WTC11 (cell line): ENCODE measurements around the gene FRA10AC1. TPM values are rescaled to one million over a fixed set of nuclear protein-coding genes. Genes with fewer than 3 reads are reported as not detected.

Source experiments
- ATAC-seq: fragments of 200-7000 bp; cut with Tn5 transposase; 2 replicates; pipeline ENCODE4 v1.10.0; 2021; ENCODE audit warnings: mild to moderate bottlenecking, moderate library complexity
- CTCF ChIA-PET: fragments of 300-600 bp; sonication (Branson Sonifier 250); formaldehyde crosslinking; loops from one replicate; lab custom pipeline; 2021; ENCODE audit warnings: antibody characterized with exemption; lab: Charles Lee
- POLR2A ChIA-PET: fragments of 350-600 bp; sonication (Branson Sonifier 250); formaldehyde crosslinking; loops from one replicate; lab custom pipeline; 2021; ENCODE audit warnings: antibody characterized with exemption; lab: Charles Lee
- DNase-seq: peaks from one replicate; pipeline ENCODE4 v3.0.0; 2021; ENCODE audit warnings: low spot score
- H3K27ac Mint-ChIP-seq: 2 replicates; pipeline ENCODE4 v1.8.0; 2021; ENCODE audit warnings: mixed read lengths
- H3K27me3 Mint-ChIP-seq: 2 replicates; pipeline ENCODE4 v1.8.0; 2021; ENCODE audit warnings: low read depth, mild to moderate bottlenecking, moderate library complexity, mixed read lengths
- H3K36me3 Mint-ChIP-seq: 2 replicates; pipeline ENCODE4 v1.8.0; 2021; ENCODE audit warnings: mixed read lengths
- H3K4me1 Mint-ChIP-seq: 2 replicates; pipeline ENCODE4 v1.8.0; 2022; ENCODE audit warnings: mixed read lengths
- H3K4me3 Mint-ChIP-seq: 2 replicates; pipeline ENCODE4 v1.8.0; 2021; ENCODE audit warnings: mild to moderate bottlenecking, moderate library complexity, mixed read lengths
- H3K9me3 Mint-ChIP-seq: 2 replicates; pipeline ENCODE4 v1.8.0; 2021; ENCODE audit warnings: mixed read lengths
- CBFB ChIP-seq: sonication (generic); formaldehyde crosslinking; IDR thresholded peaks from 2 replicates; pipeline ENCODE4 v1.8.1; 2022; ENCODE audit warnings: mild to moderate bottlenecking, low read depth, missing genetic modification reagents
- CREM ChIP-seq: sonication (generic); formaldehyde crosslinking; IDR thresholded peaks from 2 replicates; pipeline ENCODE4 v1.8.1; 2022; ENCODE audit warnings: mild to moderate bottlenecking, missing genetic modification reagents, moderate library complexity
- ELF4 ChIP-seq: sonication (generic); formaldehyde crosslinking; IDR thresholded peaks from 2 replicates; pipeline ENCODE4 v1.8.1; 2022; ENCODE audit warnings: low read depth, mild to moderate bottlenecking, moderate library complexity, missing genetic modification reagents
- FOXJ3 ChIP-seq: sonication (generic); formaldehyde crosslinking; IDR thresholded peaks from 2 replicates; pipeline ENCODE4 v1.9.0; 2021; ENCODE audit warnings: missing genetic modification reagents, mild to moderate bottlenecking, borderline replicate concordance
- FOXK1 ChIP-seq: sonication (generic); formaldehyde crosslinking; IDR thresholded peaks from 2 replicates; pipeline ENCODE4 v1.8.0; 2022; ENCODE audit warnings: mild to moderate bottlenecking, moderate library complexity, missing genetic modification reagents
- FOXP1 ChIP-seq: sonication (generic); formaldehyde crosslinking; IDR thresholded peaks from 2 replicates; pipeline ENCODE4 v1.8.0; 2022; ENCODE audit warnings: missing genetic modification reagents, mild to moderate bottlenecking, moderate library complexity, borderline replicate concordance
- HMGA2 ChIP-seq: fragments of 250-450 bp; sonication (Bioruptor Pico); IDR thresholded peaks from 2 replicates; pipeline ENCODE4 v1.4.0; 2021; ENCODE audit warnings: mild to moderate bottlenecking, moderate library complexity
- KAT7 ChIP-seq: sonication (generic); formaldehyde crosslinking; IDR thresholded peaks from 2 replicates; pipeline ENCODE4 v1.8.1; 2023; ENCODE audit warnings: missing genetic modification reagents, mild to moderate bottlenecking, borderline replicate concordance
- MYBL2 ChIP-seq: sonication (generic); formaldehyde crosslinking; IDR thresholded peaks from 2 replicates; pipeline ENCODE4 v1.8.1; 2023; ENCODE audit warnings: mild to moderate bottlenecking, moderate library complexity, missing genetic modification reagents
- NFATC4 ChIP-seq: fragments of 250-450 bp; sonication (Bioruptor Pico); IDR thresholded peaks from 2 replicates; pipeline ENCODE4 v1.9.0; 2021; ENCODE audit warnings: mild to moderate bottlenecking
- NFE2L1 ChIP-seq: sonication (generic); formaldehyde crosslinking; IDR thresholded peaks from 2 replicates; pipeline ENCODE4 v1.8.1; 2023; ENCODE audit warnings: missing genetic modification reagents
- OVOL2 ChIP-seq: fragments of 250-450 bp; sonication (Bioruptor Pico); IDR thresholded peaks from 2 replicates; pipeline ENCODE4 v1.9.0; 2021; ENCODE audit warnings: mild to moderate bottlenecking, borderline replicate concordance
- RELA ChIP-seq: sonication (generic); formaldehyde crosslinking; IDR thresholded peaks from 2 replicates; pipeline ENCODE4 v1.8.1; 2022; ENCODE audit warnings: missing genetic modification reagents, mild to moderate bottlenecking, borderline replicate concordance
- RORB ChIP-seq: fragments of 250-450 bp; sonication (Bioruptor Pico); IDR thresholded peaks from 2 replicates; pipeline ENCODE4 v1.9.0; 2021; ENCODE audit warnings: mild to moderate bottlenecking
- SP1 ChIP-seq: sonication (generic); formaldehyde crosslinking; conservative IDR thresholded peaks from 2 replicates; pipeline ENCODE4 v1.8.1; 2022; ENCODE audit warnings: missing genetic modification reagents
- TCF7 ChIP-seq: sonication (generic); formaldehyde crosslinking; IDR thresholded peaks from 2 replicates; pipeline ENCODE4 v1.8.0; 2022; ENCODE audit warnings: mild to moderate bottlenecking, low read depth, missing genetic modification reagents, moderate library complexity
- ZNF219 ChIP-seq: sonication (generic); formaldehyde crosslinking; IDR thresholded peaks from 2 replicates; pipeline ENCODE4 v1.8.0; 2023; ENCODE audit warnings: missing genetic modification reagents, mild to moderate bottlenecking, borderline replicate concordance
- total RNA-seq: library from RNA; stranded (reverse); gene quantifications from 3 replicates; pipeline ENCODE4 v1.2.3, GENCODE V29; 2021
- TF ChIP-seq, protein P1 (sequence below): sonication (generic); formaldehyde crosslinking; IDR thresholded peaks from 2 replicates; pipeline ENCODE4 v1.8.0; 2023; ENCODE audit warnings: missing genetic modification reagents, mild to moderate bottlenecking, borderline replicate concordance
- TF ChIP-seq, protein P2 (sequence below): fragments of 250-450 bp; sonication (Bioruptor Pico); IDR thresholded peaks from 2 replicates; pipeline ENCODE4 v1.9.0; 2021; ENCODE audit warnings: mild to moderate bottlenecking
- TF ChIP-seq, protein P3 (sequence below): sonication (generic); formaldehyde crosslinking; IDR thresholded peaks from 2 replicates; pipeline ENCODE4 v1.8.1; 2022; ENCODE audit warnings: missing genetic modification reagents, borderline replicate concordance
- TF ChIP-seq, protein P4 (sequence below): sonication (generic); formaldehyde crosslinking; IDR thresholded peaks from 2 replicates; pipeline ENCODE4 v1.8.0; 2022; ENCODE audit warnings: mild to moderate bottlenecking, missing genetic modification reagents
- TF ChIP-seq, protein P5 (sequence below): fragments of 250-450 bp; sonication (Bioruptor Pico); conservative IDR thresholded peaks from 2 replicates; pipeline ENCODE4 v1.9.0; 2021; ENCODE audit warnings: mild to moderate bottlenecking

Gene FRA10AC1
- total RNA-seq, 1 experiment from 2014 or later, result 14.1 TPM

DNA sequence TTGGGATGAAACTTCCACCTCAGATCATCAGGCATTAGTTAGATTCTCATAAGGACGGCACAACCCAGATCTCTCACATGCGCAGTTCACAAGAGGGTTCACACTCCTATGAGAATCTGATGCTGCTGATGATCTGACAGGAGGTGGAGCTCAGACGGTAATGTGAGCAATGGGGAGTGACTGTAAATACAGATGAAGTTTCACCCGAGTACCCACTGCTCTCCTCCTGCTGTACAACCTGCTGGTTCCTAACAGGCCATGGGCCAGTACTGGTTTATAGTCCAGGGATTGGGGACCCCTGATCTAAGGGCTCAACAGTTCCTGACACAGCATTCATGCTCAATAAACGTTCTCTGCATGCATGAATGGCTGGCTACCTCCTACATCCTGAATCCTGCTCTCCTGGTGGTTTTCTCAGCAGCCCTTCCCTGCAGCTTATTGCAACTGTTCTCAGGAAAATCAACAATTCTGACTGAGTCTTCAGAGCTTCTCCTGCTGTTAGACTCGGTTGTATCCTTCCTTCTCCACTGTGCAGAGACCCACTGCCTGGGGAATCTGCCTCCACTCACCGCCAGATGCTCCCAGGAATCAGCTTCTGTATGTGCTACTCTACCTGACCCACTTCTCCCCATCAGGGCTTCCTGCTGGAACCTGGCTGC, 72.6 kb downstream of the FRA10AC1 start:
- ATAC-seq, result no peak
- ChIA-PET CTCF (interaction anchor here (0.6 to 1.4 kb wide), 3 partner anchors 75 to 273 kb away, joined by 3 to 4 read pairs (median 3); no protein-coding TSS in a partner anchor), POLR2A (interaction anchor here (0.6 kb wide), 1 partner anchor 312 kb away, joined by 3 read pairs; no protein-coding TSS in a partner anchor)
- Mint-ChIP-seq H3K9me3 (no peaks in the 10 kb centered on the region), H3K27ac (no peak overlapping the region), H3K4me1 (peaks cover 16% of the 10 kb centered on the region), H3K36me3 (no peaks in the 10 kb centered on the region), H3K27me3 (peaks cover 4% of the 10 kb centered on the region; the same call in 1 of the 2 replicates), H3K4me3 (no peak overlapping the region)
- no peak for DNase-seq
- TF ChIP-seq TCF7 (CRISPR knock-in tag) (no peak), SP1 (CRISPR knock-in tag) (no peak), RELA (no peak), CBFB (CRISPR knock-in tag) (no peak), ELF4 (CRISPR knock-in tag) (no peak), HMGA2 (no peak), CREM (no peak), KAT7 (no peak), NFATC4 (no peak)
- TF ChIP-seq, protein P1, sequence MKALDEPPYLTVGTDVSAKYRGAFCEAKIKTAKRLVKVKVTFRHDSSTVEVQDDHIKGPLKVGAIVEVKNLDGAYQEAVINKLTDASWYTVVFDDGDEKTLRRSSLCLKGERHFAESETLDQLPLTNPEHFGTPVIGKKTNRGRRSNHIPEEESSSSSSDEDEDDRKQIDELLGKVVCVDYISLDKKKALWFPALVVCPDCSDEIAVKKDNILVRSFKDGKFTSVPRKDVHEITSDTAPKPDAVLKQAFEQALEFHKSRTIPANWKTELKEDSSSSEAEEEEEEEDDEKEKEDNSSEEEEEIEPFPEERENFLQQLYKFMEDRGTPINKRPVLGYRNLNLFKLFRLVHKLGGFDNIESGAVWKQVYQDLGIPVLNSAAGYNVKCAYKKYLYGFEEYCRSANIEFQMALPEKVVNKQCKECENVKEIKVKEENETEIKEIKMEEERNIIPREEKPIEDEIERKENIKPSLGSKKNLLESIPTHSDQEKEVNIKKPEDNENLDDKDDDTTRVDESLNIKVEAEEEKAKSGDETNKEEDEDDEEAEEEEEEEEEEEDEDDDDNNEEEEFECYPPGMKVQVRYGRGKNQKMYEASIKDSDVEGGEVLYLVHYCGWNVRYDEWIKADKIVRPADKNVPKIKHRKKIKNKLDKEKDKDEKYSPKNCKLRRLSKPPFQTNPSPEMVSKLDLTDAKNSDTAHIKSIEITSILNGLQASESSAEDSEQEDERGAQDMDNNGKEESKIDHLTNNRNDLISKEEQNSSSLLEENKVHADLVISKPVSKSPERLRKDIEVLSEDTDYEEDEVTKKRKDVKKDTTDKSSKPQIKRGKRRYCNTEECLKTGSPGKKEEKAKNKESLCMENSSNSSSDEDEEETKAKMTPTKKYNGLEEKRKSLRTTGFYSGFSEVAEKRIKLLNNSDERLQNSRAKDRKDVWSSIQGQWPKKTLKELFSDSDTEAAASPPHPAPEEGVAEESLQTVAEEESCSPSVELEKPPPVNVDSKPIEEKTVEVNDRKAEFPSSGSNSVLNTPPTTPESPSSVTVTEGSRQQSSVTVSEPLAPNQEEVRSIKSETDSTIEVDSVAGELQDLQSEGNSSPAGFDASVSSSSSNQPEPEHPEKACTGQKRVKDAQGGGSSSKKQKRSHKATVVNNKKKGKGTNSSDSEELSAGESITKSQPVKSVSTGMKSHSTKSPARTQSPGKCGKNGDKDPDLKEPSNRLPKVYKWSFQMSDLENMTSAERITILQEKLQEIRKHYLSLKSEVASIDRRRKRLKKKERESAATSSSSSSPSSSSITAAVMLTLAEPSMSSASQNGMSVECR (CRISPR knock-in tag), result no peak
- TF ChIP-seq, protein P2, sequence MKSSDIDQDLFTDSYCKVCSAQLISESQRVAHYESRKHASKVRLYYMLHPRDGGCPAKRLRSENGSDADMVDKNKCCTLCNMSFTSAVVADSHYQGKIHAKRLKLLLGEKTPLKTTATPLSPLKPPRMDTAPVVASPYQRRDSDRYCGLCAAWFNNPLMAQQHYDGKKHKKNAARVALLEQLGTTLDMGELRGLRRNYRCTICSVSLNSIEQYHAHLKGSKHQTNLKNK, result no peak
- TF ChIP-seq, protein P3, sequence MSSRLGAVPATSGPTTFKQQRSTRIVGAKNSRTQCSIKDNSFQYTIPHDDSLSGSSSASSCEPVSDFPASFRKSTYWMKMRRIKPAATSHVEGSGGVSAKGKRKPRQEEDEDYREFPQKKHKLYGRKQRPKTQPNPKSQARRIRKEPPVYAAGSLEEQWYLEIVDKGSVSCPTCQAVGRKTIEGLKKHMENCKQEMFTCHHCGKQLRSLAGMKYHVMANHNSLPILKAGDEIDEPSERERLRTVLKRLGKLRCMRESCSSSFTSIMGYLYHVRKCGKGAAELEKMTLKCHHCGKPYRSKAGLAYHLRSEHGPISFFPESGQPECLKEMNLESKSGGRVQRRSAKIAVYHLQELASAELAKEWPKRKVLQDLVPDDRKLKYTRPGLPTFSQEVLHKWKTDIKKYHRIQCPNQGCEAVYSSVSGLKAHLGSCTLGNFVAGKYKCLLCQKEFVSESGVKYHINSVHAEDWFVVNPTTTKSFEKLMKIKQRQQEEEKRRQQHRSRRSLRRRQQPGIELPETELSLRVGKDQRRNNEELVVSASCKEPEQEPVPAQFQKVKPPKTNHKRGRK, result no peak
- TF ChIP-seq, protein P4, sequence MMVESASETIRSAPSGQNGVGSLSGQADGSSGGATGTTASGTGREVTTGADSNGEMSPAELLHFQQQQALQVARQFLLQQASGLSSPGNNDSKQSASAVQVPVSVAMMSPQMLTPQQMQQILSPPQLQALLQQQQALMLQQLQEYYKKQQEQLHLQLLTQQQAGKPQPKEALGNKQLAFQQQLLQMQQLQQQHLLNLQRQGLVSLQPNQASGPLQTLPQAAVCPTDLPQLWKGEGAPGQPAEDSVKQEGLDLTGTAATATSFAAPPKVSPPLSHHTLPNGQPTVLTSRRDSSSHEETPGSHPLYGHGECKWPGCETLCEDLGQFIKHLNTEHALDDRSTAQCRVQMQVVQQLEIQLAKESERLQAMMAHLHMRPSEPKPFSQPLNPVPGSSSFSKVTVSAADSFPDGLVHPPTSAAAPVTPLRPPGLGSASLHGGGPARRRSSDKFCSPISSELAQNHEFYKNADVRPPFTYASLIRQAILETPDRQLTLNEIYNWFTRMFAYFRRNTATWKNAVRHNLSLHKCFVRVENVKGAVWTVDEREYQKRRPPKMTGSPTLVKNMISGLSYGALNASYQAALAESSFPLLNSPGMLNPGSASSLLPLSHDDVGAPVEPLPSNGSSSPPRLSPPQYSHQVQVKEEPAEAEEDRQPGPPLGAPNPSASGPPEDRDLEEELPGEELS, result no peak

DNA sequence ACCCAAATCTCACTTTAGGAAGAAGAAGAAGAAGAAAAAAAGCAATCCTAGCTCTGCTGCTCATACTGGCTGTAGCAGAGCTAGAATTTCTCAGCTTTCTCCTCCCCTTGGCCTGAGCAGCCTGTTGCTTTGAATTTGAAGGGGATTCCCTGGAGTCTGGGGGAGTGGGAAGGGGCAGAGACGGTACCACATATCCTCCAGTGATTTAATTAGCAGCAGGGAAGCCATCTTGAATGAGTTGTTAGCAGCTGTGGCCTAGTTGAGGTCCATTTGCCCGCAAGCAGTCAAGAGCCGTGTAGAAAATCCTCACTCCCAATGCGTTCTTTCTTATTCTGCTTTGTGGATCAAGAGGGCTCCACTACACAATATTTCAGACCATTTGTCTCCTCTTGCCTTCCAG, 73.5 kb downstream of the FRA10AC1 start:
- H3K4me3 Mint-ChIP-seq, result no peak overlapping the region
- no peak overlapping the region for H3K27ac Mint-ChIP-seq
- CTCF ChIA-PET, result interaction anchor here (0.5 to 1.4 kb wide), 2 partner anchors 74 to 714 kb away, joined by 4 read pairs; no protein-coding TSS in a partner anchor
- H3K36me3 Mint-ChIP-seq, result no peaks in the 10 kb centered on the region
- POLR2A ChIA-PET, result no interaction called here
- H3K27me3 Mint-ChIP-seq, result peaks cover 6% of the 10 kb centered on the region; the same call in 1 of the 2 replicates
- peaks cover 16% of the 10 kb centered on the region for H3K4me1 Mint-ChIP-seq
- no peaks in the 10 kb centered on the region for H3K9me3 Mint-ChIP-seq
- no peak for DNase-seq
- ATAC-seq, result peak; percentile 55
- TF ChIP-seq NFE2L1 (no peak), FOXJ3 (CRISPR knock-in tag) (no peak), FOXP1 (CRISPR knock-in tag) (no peak), OVOL2 (CRISPR knock-in tag) (no peak), RORB (CRISPR knock-in tag) (no peak), ZNF219 (CRISPR knock-in tag) (no peak), FOXK1 (CRISPR knock-in tag) (no peak), MYBL2 (CRISPR knock-in tag) (no peak)
- TF ChIP-seq, protein P5, sequence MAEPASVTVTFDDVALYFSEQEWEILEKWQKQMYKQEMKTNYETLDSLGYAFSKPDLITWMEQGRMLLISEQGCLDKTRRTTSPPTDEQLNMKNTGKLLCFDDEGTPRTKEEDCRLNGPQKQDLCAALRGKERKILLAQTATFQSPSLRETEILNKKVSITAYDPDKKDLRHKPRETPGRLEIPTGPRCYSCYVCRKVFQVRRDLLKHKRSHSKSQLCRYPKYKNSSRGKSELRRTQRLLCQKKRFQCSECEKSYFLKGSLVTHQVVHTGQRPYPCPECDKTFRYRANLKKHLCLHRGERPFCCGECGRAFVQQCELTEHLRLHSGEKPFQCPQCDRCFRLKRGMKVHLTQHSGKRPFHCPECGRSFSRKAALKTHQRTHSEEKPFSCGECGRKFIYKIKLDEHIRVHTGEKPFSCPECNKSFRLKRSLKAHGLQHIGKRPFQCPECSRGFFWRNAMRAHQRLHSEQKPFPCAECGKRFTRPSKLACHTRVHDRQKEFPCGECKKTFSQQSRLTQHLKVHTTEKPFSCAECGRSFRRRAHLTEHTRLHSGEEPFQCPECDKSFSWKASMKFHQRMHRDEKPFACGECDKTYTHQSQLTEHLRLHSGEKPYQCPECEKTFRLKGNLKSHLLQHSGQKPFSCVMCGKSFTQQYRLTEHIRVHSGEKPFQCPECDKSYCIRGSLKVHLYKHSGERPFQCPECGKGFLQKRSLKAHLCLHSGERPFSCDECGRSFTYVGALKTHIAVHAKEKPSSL, result no peak
- TF ChIP-seq, protein P4, result no peak
